ENCODE results near the gene PAPPA.

The PAPPA gene

DNA sequence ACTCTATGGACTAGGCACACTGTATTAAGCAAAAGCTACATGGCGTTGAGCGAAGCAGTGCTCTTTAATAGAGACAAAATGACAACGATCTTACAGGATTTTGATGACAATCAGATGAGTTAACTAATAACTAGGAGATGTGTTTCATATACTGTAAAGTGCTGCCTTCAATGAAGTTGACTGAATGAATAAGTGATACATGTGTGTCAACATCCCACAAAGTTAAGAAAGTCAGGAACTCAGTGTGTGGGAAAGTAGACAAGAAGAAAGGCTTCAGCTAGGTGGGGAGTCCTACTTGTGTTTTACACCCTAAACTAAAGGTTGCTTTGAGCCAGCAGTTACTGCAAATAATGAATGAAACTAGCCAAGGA is 79.6 kb downstream of the PAPPA start:
- no peak overlapping the region for H3K4me3 ChIP-seq (ENCODE audit: low read length, poor library complexity, severe bottlenecking)
- no peak overlapping the region for H3K4me2 ChIP-seq (ENCODE audit: low read depth, low read length, poor library complexity, severe bottlenecking)
- H3K9ac ChIP-seq (ENCODE audit: low read depth, low read length, poor library complexity, severe bottlenecking): no peak overlapping the region
- no peaks in the 10 kb centered on the region for H3K79me2 ChIP-seq (ENCODE audit: insufficient read depth, low read length)
- H3K4me1 ChIP-seq (ENCODE audit: insufficient read depth, low read length, poor library complexity, severe bottlenecking): no peaks in the 10 kb centered on the region
- no peaks in the 10 kb centered on the region for H3K27me3 ChIP-seq (ENCODE audit: insufficient read depth, low read length, poor library complexity, severe bottlenecking)
- TF ChIP-seq EZH2phosphoT487 (IDR thresholded peaks at IDR 0.05; ENCODE audit: borderline replicate concordance): no peak
- TF ChIP-seq, protein P1, sequence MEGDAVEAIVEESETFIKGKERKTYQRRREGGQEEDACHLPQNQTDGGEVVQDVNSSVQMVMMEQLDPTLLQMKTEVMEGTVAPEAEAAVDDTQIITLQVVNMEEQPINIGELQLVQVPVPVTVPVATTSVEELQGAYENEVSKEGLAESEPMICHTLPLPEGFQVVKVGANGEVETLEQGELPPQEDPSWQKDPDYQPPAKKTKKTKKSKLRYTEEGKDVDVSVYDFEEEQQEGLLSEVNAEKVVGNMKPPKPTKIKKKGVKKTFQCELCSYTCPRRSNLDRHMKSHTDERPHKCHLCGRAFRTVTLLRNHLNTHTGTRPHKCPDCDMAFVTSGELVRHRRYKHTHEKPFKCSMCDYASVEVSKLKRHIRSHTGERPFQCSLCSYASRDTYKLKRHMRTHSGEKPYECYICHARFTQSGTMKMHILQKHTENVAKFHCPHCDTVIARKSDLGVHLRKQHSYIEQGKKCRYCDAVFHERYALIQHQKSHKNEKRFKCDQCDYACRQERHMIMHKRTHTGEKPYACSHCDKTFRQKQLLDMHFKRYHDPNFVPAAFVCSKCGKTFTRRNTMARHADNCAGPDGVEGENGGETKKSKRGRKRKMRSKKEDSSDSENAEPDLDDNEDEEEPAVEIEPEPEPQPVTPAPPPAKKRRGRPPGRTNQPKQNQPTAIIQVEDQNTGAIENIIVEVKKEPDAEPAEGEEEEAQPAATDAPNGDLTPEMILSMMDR (conservative IDR thresholded peaks at IDR 0.05; ENCODE audit: low read length): no peak
- H4K20me1 ChIP-seq (ENCODE audit: insufficient read depth, low read length, poor library complexity, severe bottlenecking): no peaks in the 10 kb centered on the region
- no peaks in the 10 kb centered on the region for H3K9me3 ChIP-seq (ENCODE audit: insufficient read depth, low read depth, low read length)
- H3F3A ChIP-seq (ENCODE audit: low read depth): no peaks in the 10 kb centered on the region
- H2AFZ ChIP-seq (ENCODE audit: low read length): no peak overlapping the region
- no peaks in the 10 kb centered on the region for H3K9me2 ChIP-seq (replicated peaks; ENCODE audit: low read depth, low read length)
- no peaks in the 10 kb centered on the region for H3K36me3 ChIP-seq (ENCODE audit: insufficient read depth, low read length)

DNA sequence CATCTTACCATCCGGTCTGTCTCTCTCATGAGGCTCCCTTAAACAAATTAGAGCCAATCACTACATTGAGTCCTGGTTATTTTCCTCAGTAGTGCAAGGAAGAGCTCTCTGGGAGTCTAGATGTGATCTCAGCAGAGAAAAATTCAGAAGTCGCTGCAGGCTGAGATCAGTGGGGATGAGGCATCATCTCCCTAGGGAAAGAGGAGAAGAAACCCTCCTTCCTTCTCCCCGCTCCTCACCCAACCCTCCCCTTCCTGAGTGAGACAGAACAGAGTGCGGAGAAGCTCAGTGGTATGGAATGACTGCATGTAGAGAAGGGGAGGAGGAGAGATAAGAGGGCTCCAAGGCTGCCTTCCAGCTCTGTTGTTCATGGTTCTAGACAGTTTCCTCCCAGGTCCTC is 80.5 kb downstream of the PAPPA start:
- Histone ChIP-seq H3K4me3 (ENCODE audit: low read length, poor library complexity, severe bottlenecking) (no peak overlapping the region), H4K20me1 (ENCODE audit: insufficient read depth, low read length, poor library complexity, severe bottlenecking) (no peaks in the 10 kb centered on the region), H3K9ac (ENCODE audit: low read depth, low read length, poor library complexity, severe bottlenecking) (no peak overlapping the region), H3K27me3 (ENCODE audit: insufficient read depth, low read length, poor library complexity, severe bottlenecking) (no peaks in the 10 kb centered on the region), H3K4me1 (ENCODE audit: insufficient read depth, low read length, poor library complexity, severe bottlenecking) (no peaks in the 10 kb centered on the region), H2AFZ (ENCODE audit: low read length) (no peak overlapping the region), H3K4me2 (ENCODE audit: low read depth, low read length, poor library complexity, severe bottlenecking) (no peak overlapping the region), H3K9me3 (ENCODE audit: insufficient read depth, low read depth, low read length) (no peaks in the 10 kb centered on the region), H3K79me2 (ENCODE audit: insufficient read depth, low read length) (no peaks in the 10 kb centered on the region), H3K9me2 (replicated peaks; ENCODE audit: low read depth, low read length) (no peaks in the 10 kb centered on the region), H3F3A (ENCODE audit: low read depth) (no peaks in the 10 kb centered on the region), H3K36me3 (ENCODE audit: insufficient read depth, low read length) (no peaks in the 10 kb centered on the region)
- TF ChIP-seq, protein P1 (conservative IDR thresholded peaks at IDR 0.05; ENCODE audit: low read length): no peak
- no peak for TF ChIP-seq EZH2phosphoT487 (IDR thresholded peaks at IDR 0.05; ENCODE audit: borderline replicate concordance)

DNA sequence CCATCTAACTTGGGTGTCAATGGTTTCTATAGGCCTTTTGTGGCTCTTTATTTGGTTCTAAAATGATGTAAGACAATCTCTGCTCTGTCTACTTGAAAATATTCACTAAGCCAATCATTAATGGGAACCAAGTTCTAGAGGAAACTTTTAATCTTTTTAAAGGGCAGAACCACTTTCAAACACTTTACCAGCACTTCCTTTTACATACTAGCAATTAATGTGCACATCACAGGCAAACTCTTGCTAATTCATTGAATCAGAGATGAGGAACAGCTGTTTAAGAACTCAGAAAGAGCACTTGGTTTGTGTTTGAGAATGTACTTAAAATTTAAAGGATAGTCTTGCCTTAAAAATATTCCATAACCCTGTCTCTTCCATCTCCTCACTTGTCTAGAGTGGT is 83.4 kb downstream of the PAPPA start:
- Histone ChIP-seq H3K9me3 (ENCODE audit: insufficient read depth, low read depth, low read length) (no peaks in the 10 kb centered on the region), H3K4me3 (ENCODE audit: low read length, poor library complexity, severe bottlenecking) (no peak overlapping the region), H3K36me3 (ENCODE audit: insufficient read depth, low read length) (no peaks in the 10 kb centered on the region), H4K20me1 (ENCODE audit: insufficient read depth, low read length, poor library complexity, severe bottlenecking) (no peaks in the 10 kb centered on the region), H3K9ac (ENCODE audit: low read depth, low read length, poor library complexity, severe bottlenecking) (no peak overlapping the region), H3K27me3 (ENCODE audit: insufficient read depth, low read length, poor library complexity, severe bottlenecking) (no peaks in the 10 kb centered on the region), H2AFZ (ENCODE audit: low read length) (no peak overlapping the region), H3K4me2 (ENCODE audit: low read depth, low read length, poor library complexity, severe bottlenecking) (no peak overlapping the region), H3K4me1 (ENCODE audit: insufficient read depth, low read length, poor library complexity, severe bottlenecking) (no peaks in the 10 kb centered on the region), H3K9me2 (replicated peaks; ENCODE audit: low read depth, low read length) (no peaks in the 10 kb centered on the region), H3F3A (ENCODE audit: low read depth) (no peaks in the 10 kb centered on the region), H3K79me2 (ENCODE audit: insufficient read depth, low read length) (no peaks in the 10 kb centered on the region)
- TF ChIP-seq, protein P1 (conservative IDR thresholded peaks at IDR 0.05; ENCODE audit: low read length): no peak
- TF ChIP-seq EZH2phosphoT487 (IDR thresholded peaks at IDR 0.05; ENCODE audit: borderline replicate concordance): no peak
